Lower leg skin (tissue), 4 donors: Measurements from ENCODE around the gene PTGES. TPM values are rescaled to one million over a fixed set of nuclear protein-coding genes. Genes with fewer than 3 reads are reported as not detected.
A peak's percentile ranks its signal among the peaks of the same experiment; 100 is the strongest.

Experiments used
- DNase-seq, 2 donors: peaks; one replicate each; pipeline ENCODE4 v3.0.0-alpha.2; 2019; ENCODE audit warnings: low spot score in 2 of 2
- H3K4me3 ChIP-seq: fragments of 200-600 bp; sonication (generic); 2 replicates; pipeline ENCODE4 v1.5.1; 2017; ENCODE audit warnings: mild to moderate bottlenecking, low read depth; ENCODE audit not compliant: poor library complexity, severe bottlenecking
- POLR2A ChIP-seq, 2 donors: fragments of 450-650 bp; IDR thresholded peaks; one replicate each; pipeline ENCODE4 v1.6.1; 2016 to 2017; ENCODE audit warnings: antibody characterized with exemption in 2 of 2, mild to moderate bottlenecking in 1 of 2, moderate library complexity in 1 of 2
- WGBS, 2 donors: methylation state at CpG; one replicate each; pipeline ENCODE4 v1.1.5; 2018; 5-methylcytosine and 5-hydroxymethylcytosine counted together
- intact Hi-C: fragments of 100-400 bp; cut with DNase I; formaldehyde crosslinking; loops from one replicate; pipeline ENCODE4 v1.15.0; 2023; ENCODE audit warnings: low total_unique reads
- total RNA-seq, 4 donors: library from RNA; depleted of rRNA; stranded (reverse); fragments of >200 nt; gene quantifications; one replicate each; pipeline ENCODE4 v1.1.0, GENCODE V29; 2016
- TF ChIP-seq, protein P1 (sequence below), 3 donors: fragments of 450-650 bp; IDR thresholded peaks; one replicate each; pipeline ENCODE4 v1.5.1; 2016; ENCODE audit warnings: antibody characterized with exemption in 3 of 3, mild to moderate bottlenecking in 3 of 3, moderate library complexity in 2 of 3

The PTGES gene
- total RNA-seq, 4 donors from 2014 or later = 14.4 to 28.7 (median 23.2) TPM

DNA sequence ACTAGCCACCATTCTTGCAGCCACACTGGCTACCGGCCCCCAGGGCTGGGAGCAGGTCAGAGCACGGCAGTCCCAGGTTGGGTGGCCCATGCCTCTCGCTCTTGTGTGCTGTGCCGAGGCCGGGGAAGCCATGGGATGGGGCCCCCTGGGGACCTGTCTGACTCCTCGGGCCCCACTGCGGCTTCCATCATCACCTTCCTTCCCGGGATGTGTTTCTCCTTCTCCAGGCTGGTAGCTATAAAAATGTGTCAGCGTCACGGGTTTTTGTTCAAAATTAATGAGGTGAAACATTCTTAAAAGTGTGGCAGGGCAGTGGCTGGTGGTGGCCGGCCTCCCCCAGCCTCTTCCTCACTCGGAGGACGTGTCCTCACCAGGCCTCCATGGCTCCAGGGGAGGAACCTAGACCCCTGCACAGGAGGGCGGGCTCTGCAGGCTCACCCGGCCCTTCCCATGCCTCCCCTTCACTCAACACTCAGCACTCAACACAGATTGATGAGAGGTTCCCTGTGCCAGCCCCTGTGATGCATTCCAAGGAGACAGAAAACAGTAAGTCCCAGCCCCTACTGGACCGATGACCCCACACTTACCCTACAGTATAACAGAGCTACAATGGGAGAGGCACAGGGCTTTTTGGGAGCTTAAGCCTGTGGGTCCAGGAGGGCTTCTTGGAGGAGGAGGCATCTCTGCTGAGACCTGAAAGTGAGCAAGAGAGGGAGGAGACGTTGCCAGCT, 43.2 kb downstream of the PTGES start:
- H3K4me3 ChIP-seq = no peak overlapping the region
- TF ChIP-seq, protein P1, sequence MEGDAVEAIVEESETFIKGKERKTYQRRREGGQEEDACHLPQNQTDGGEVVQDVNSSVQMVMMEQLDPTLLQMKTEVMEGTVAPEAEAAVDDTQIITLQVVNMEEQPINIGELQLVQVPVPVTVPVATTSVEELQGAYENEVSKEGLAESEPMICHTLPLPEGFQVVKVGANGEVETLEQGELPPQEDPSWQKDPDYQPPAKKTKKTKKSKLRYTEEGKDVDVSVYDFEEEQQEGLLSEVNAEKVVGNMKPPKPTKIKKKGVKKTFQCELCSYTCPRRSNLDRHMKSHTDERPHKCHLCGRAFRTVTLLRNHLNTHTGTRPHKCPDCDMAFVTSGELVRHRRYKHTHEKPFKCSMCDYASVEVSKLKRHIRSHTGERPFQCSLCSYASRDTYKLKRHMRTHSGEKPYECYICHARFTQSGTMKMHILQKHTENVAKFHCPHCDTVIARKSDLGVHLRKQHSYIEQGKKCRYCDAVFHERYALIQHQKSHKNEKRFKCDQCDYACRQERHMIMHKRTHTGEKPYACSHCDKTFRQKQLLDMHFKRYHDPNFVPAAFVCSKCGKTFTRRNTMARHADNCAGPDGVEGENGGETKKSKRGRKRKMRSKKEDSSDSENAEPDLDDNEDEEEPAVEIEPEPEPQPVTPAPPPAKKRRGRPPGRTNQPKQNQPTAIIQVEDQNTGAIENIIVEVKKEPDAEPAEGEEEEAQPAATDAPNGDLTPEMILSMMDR (IDR thresholded peaks at IDR 0.05) = no peak
- TF ChIP-seq POLR2A (IDR thresholded peaks at IDR 0.05) = no peak
- DNase-seq = no peak
- intact Hi-C loops = no loop called here
- WGBS, 2 donors = 81 to 84% methylated on average over 17 of the region's 17 CpGs

DNA sequence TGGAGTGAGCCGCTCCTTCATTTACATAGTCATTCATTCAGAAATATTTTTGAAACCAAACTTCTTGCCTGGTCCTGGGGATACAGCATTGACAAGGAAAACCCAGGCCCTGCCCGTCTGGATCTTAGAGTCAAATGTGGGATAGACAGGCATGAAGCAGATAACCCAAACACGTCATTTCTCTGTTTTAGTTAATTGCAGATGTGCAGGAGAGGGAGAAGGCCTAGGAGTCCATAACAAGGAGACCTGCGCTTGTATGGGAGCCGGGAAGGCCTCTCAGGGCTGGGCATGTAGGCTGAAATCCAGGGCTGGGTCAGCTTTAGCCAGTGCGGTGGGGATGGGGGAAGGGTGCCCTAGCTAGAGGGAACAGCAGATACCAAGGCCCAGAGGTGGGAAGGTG, 44.0 kb downstream of the PTGES start:
- intact Hi-C loops = no loop called here
- DNase-seq = no peak
- 69 to 72% methylated on average over 6 of the region's 6 CpGs for WGBS, 2 donors
- no peak for TF ChIP-seq POLR2A (IDR thresholded peaks at IDR 0.05)
- no peak overlapping the region for H3K4me3 ChIP-seq

DNA sequence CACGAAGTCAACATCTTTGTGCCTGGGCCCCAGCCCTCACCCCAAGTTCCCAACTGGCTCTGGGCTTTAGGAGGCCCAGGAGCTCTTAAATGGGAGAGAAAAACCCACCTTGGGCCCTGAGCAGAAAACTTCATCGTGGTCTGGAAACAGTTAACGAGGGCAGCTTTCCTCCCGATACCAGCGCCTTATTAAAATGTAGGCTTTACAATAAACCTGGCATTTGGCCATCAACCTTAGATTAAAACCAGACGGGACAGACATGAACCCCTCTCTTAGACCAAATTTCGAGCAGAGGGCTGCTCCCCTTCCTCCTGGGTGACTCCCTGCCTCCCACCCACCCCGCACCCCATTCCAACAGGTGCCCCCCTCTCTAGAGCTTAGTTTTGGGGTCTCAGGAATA, 48.0 kb downstream of the PTGES start:
- TF ChIP-seq, protein P1 (IDR thresholded peaks at IDR 0.05) = no peak
- no peak for TF ChIP-seq POLR2A (IDR thresholded peaks at IDR 0.05)
- WGBS, 2 donors = 55 to 65% methylated on average over 8 of the region's 8 CpGs
- no peak for DNase-seq
- intact Hi-C loops = no loop called here
- H3K4me3 ChIP-seq = no peak overlapping the region

- intact Hi-C loops = no loop called here
- no peak for TF ChIP-seq POLR2A (IDR thresholded peaks at IDR 0.05)
- TF ChIP-seq, protein P1 (IDR thresholded peaks at IDR 0.05) = no peak
- H3K4me3 ChIP-seq = no peak overlapping the region
- peak; percentile 51 to 94 for DNase-seq
- WGBS, 2 donors = 49 to 64% methylated on average over 17 of the region's 17 CpGs
These were observed 49.0 kb downstream of the PTGES start for GRCh38 chr9:129703667-129704355.

DNA sequence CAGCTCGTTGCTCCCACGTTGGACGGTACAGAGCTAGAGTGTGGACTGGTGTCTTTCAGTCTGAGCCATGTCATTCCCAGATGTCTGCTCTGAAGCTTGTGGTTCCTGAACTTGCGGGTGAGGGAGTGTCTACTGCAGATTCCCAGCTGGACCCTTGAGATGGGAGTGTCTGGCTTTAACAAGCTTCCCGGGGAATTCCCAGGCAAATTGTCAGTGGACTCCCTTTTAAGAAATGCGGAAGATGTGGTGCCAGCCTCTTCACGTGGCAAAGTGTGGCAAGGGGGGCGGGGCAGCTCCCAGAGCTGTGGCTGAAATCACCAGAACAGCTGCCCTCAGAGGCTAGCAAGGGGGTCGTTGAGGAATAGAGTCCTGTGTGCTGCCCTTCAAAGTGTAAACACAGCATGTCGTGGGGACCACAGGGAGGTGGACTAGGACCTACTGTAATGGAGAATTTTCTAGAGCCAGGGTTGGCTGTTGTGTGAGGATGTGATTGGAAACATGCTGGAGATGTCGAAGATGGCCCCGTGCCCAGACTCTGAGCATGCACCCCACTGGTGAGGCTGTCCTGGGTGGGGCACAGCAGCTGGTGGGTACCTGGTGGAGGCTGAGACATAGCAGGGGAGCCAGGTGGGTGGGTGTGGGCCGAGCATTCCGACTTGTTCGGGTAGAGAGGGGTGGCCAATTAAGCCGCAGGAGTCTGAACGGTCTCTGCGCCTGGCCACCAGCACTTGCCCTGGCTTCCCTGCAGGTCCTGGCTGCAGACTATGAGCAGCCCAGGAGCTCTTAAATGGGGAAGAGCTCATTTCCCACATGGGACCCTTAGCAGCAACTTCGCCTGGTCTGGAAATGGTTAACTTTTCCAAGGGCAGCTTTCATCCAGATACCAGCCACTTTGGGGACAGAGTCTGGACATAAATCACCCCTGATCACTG, 50.0 kb downstream of the PTGES start:
- TF ChIP-seq POLR2A (IDR thresholded peaks at IDR 0.05) = no peak
- TF ChIP-seq, protein P1 (IDR thresholded peaks at IDR 0.05) = no peak
- intact Hi-C loops = no loop called here
- no peak overlapping the region for H3K4me3 ChIP-seq
- WGBS, 2 donors = 31 to 35% methylated on average over 19 of the region's 19 CpGs
- peak; percentile 71 to 94 for DNase-seq

GRCh38 chr9:129701549-129701948, 51.3 kb downstream of the PTGES start:
- intact Hi-C loops = no loop called here
- H3K4me3 ChIP-seq = no peak overlapping the region
- TF ChIP-seq POLR2A (IDR thresholded peaks at IDR 0.05) = no peak
- TF ChIP-seq, protein P1 (IDR thresholded peaks at IDR 0.05) = no peak
- DNase-seq = no peak
- WGBS, 2 donors = 75 to 80% methylated on average over 5 of the region's 5 CpGs
